Measurements from ENCODE around the gene NKX2-3. TPM values are rescaled to one million over a fixed set of nuclear protein-coding genes. Genes with fewer than 3 reads are reported as not detected.

The NKX2-3 gene
- total RNA-seq, 2 experiments from 2014 or later, result not detected

DNA sequence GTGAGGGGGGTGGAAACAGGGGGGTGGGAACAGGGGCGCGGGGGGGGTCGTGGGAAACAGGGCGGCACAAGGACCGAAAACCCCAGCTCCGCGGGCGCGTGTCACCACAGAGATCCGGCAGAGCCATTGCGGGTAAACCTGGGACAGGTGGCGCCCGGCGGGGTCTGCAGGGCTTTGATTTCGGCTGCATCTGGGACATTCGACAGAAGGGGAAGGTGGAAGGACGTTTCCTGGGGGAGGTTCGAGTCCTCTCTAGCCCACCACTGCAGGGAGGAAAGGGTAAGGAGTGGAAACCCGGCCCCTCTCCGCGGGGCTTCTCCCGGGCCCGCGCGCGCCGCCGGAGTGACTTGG, 7.5 kb downstream of the NKX2-3 start:
- no TSS peak for BruUV-seq (replicated peaks)
- no peak overlapping the region for H3K4me2 ChIP-seq (ENCODE audit: low read length)
- CTCF ChIA-PET (ENCODE audit: unreplicated experiment), result no interaction called here
- H3K36me3 ChIP-seq (ENCODE audit: insufficient read depth, low read length), result no peaks in the 10 kb centered on the region
- intact Hi-C loops (cut with micrococcal nuclease; ENCODE audit: unreplicated experiment), result no loop called here
- H3K9me3 ChIP-seq (ENCODE audit: low read length), result no peaks in the 10 kb centered on the region
- H3K9me2 ChIP-seq (ENCODE audit: insufficient read depth, low read length), result no peaks in the 10 kb centered on the region
- POLR2A ChIA-PET, result no interaction called here
- H3K4me3 ChIP-seq (ENCODE audit: low read depth, low read length, poor library complexity, severe bottlenecking), result no peak overlapping the region
- H2AFZ ChIP-seq (ENCODE audit: low read length), result no peak overlapping the region
- no peaks in the 10 kb centered on the region for H4K20me1 ChIP-seq (ENCODE audit: insufficient read depth, low read length)
- no peak for DNase-seq (ENCODE audit: low spot score)
- H3K4me1 ChIP-seq (ENCODE audit: insufficient read depth, low read length, poor library complexity, severe bottlenecking), result no peaks in the 10 kb centered on the region
- TF ChIP-seq, protein P1, sequence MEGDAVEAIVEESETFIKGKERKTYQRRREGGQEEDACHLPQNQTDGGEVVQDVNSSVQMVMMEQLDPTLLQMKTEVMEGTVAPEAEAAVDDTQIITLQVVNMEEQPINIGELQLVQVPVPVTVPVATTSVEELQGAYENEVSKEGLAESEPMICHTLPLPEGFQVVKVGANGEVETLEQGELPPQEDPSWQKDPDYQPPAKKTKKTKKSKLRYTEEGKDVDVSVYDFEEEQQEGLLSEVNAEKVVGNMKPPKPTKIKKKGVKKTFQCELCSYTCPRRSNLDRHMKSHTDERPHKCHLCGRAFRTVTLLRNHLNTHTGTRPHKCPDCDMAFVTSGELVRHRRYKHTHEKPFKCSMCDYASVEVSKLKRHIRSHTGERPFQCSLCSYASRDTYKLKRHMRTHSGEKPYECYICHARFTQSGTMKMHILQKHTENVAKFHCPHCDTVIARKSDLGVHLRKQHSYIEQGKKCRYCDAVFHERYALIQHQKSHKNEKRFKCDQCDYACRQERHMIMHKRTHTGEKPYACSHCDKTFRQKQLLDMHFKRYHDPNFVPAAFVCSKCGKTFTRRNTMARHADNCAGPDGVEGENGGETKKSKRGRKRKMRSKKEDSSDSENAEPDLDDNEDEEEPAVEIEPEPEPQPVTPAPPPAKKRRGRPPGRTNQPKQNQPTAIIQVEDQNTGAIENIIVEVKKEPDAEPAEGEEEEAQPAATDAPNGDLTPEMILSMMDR (conservative IDR thresholded peaks at IDR 0.05; ENCODE audit: low read length), result no peak
- no peak for TF ChIP-seq EZH2phosphoT487 (IDR thresholded peaks at IDR 0.05; ENCODE audit: borderline replicate concordance, low read depth, low read length)
- no peaks in the 10 kb centered on the region for H3K79me2 ChIP-seq (ENCODE audit: insufficient read depth, low read depth, low read length)
- no peak overlapping the region for H3K27ac ChIP-seq (ENCODE audit: low read depth, low read length, poor library complexity, severe bottlenecking)

DNA sequence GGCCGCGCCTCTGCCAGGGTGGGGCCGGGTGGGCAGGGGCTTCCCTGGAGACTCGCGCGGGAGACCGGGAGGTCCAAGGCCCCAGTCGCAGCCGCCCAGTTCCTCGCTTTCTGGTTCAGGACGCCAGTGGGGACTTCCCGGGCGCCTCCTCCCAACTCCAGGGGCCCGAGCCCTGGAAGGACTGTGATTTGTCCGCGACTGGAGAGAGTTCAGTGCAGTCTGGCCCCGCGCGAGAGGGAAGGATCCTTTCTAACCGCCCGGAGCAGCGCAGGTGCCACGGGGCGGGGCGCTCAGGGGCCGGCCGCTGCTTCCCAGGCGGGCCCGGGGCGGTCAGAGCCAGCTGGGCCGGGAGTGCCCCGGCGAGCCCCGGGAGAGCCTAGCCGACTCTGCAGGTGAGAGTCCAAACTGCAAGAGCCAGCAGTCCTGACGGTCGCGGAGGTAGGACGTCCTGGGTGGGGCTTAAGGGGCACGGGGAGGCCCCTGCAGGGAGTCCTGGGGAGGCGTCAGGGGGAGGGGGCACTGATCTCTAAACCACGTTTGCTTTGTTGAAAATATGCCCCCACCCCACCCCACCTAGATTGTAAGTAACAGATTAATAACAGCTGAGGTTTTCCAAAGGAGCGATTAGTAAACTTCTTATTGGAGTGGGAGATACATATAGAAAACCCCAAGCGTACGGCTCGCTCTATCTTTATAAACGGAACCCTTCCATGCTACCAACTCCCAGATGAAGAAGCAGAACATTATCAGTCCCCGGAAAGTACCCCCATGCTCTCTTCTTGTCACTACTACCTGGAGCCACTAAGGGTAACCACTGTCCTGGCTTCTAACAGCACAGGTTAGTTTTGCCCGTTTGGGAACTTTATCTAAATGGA, 8.2 kb downstream of the NKX2-3 start:
- Histone ChIP-seq H4K20me1 (ENCODE audit: insufficient read depth, low read length) (no peaks in the 10 kb centered on the region), H3K9me3 (ENCODE audit: low read length) (no peaks in the 10 kb centered on the region), H3K27ac (ENCODE audit: low read depth, low read length, poor library complexity, severe bottlenecking) (no peak overlapping the region), H3K4me1 (ENCODE audit: insufficient read depth, low read length, poor library complexity, severe bottlenecking) (no peaks in the 10 kb centered on the region), H2AFZ (ENCODE audit: low read length) (no peak overlapping the region), H3K36me3 (ENCODE audit: insufficient read depth, low read length) (no peaks in the 10 kb centered on the region), H3K4me2 (ENCODE audit: low read length) (no peak overlapping the region), H3K79me2 (ENCODE audit: insufficient read depth, low read depth, low read length) (no peaks in the 10 kb centered on the region), H3K4me3 (ENCODE audit: low read depth, low read length, poor library complexity, severe bottlenecking) (no peak overlapping the region), H3K9me2 (ENCODE audit: insufficient read depth, low read length) (no peaks in the 10 kb centered on the region)
- TF ChIP-seq, protein P1 (conservative IDR thresholded peaks at IDR 0.05; ENCODE audit: low read length), result no peak
- TF ChIP-seq EZH2phosphoT487 (IDR thresholded peaks at IDR 0.05; ENCODE audit: borderline replicate concordance, low read depth, low read length), result no peak
- no TSS peak for BruUV-seq (replicated peaks)
- DNase-seq (ENCODE audit: low spot score), result no peak
- CTCF ChIA-PET (ENCODE audit: unreplicated experiment), result no interaction called here
- intact Hi-C loops (cut with micrococcal nuclease; ENCODE audit: unreplicated experiment), result no loop called here
- POLR2A ChIA-PET, result interaction anchor here (0.5 to 0.6 kb wide), 2 partner anchors 98 to 241 kb away, joined by 4 to 7 read pairs; no protein-coding TSS in a partner anchor

DNA sequence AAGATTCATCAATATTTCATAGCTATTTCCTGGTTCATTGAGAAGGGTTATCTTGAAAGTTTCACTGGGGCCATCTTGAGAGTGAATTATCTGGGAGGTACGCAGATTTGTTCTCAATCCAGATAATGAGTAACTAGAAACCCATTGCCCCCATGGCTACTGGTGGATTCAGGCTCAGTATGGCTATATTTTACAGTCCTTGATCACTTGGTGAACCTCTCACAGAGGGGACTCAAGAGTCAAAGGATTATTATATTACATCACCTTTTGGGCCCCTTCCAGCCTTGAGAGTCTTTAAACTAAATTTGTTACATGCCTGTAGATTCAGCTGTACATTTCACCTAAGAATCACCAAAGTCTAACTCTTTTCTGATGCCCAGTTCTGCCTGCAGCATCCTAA, 11.6 kb downstream of the NKX2-3 start:
- no peak for DNase-seq (ENCODE audit: low spot score)
- Histone ChIP-seq H3K36me3 (ENCODE audit: insufficient read depth, low read length) (no peaks in the 10 kb centered on the region), H3K79me2 (ENCODE audit: insufficient read depth, low read depth, low read length) (no peaks in the 10 kb centered on the region), H3K4me3 (ENCODE audit: low read depth, low read length, poor library complexity, severe bottlenecking) (no peak overlapping the region), H3K9me3 (ENCODE audit: low read length) (no peaks in the 10 kb centered on the region), H3K4me2 (ENCODE audit: low read length) (no peak overlapping the region), H4K20me1 (ENCODE audit: insufficient read depth, low read length) (no peaks in the 10 kb centered on the region), H2AFZ (ENCODE audit: low read length) (no peak overlapping the region), H3K27ac (ENCODE audit: low read depth, low read length, poor library complexity, severe bottlenecking) (no peak overlapping the region), H3K9me2 (ENCODE audit: insufficient read depth, low read length) (no peaks in the 10 kb centered on the region), H3K4me1 (ENCODE audit: insufficient read depth, low read length, poor library complexity, severe bottlenecking) (no peaks in the 10 kb centered on the region)
- no TSS peak for BruUV-seq (replicated peaks)
- CTCF ChIA-PET (ENCODE audit: unreplicated experiment), result no interaction called here
- TF ChIP-seq EZH2phosphoT487 (IDR thresholded peaks at IDR 0.05; ENCODE audit: borderline replicate concordance, low read depth, low read length), result no peak
- TF ChIP-seq, protein P1 (conservative IDR thresholded peaks at IDR 0.05; ENCODE audit: low read length), result no peak
- intact Hi-C loops (cut with micrococcal nuclease; ENCODE audit: unreplicated experiment), result no loop called here
- POLR2A ChIA-PET, result interaction anchor here (0.6 to 1.2 kb wide), 2 partner anchors 17 to 1754 kb away, joined by 3 to 7 read pairs; no protein-coding TSS in a partner anchor

All from OCI-LY7 (cell line).